Skin epidermis (tissue), 12 donors: ENCODE data around the gene NUFIP1.

ENCODE experiments used
- H3K27ac ChIP-seq, 21 experiments: fragments of 200-600 bp; sonication (generic) in 11 of 21; one replicate each; pipeline ENCODE4 v1.5.0; 2020; ENCODE audit warnings: mild to moderate bottlenecking in 3 of 21, inconsistent platforms in 2 of 21, moderate library complexity in 2 of 21
- H3K4me3 ChIP-seq, 7 experiments: fragments of 200-600 bp; sonication (generic) in 2 of 7; one replicate each; pipeline ENCODE4 v1.5.0; 2020; ENCODE audit warnings: inconsistent platforms in 2 of 7, mild to moderate bottlenecking in 2 of 7, moderate library complexity in 1 of 7

NUFIP1 gene

GRCh38 chr13:44895953-44896335, 93.3 kb downstream of the NUFIP1 start:
- no peak overlapping the region for H3K4me3 ChIP-seq
- no peak overlapping the region for H3K27ac ChIP-seq

DNA sequence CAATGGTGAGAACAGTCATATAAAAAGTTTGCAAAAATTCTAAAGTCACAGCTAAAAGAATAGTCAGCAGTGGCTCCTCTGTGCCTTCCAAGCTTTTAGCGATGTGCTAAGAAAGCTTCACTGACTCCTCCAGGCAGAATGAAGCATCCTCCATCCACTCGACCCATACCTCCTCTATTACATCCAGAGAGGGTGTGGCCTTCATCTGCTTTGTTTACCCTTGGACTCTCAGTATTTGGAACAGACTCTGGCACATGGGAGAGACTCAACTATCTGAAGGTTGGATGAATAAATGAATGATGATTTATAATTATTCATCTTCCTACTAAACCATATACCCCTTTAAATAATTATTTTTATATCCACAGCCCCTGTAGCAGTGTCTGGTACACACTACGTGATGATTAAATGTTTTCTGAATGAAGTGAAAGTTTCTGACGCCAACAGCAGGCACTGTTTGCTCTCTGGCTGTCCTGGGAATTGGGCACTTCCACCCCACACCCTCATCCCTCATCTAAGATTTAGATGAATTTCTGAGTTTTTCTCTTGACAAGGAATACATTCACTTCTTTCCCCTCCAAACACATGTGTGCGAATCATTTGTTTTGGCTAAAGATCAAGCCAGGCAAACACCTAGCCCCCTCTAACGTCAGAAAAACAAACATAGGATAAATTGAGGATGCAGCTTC, 93.9 kb downstream of the NUFIP1 start:
- Histone ChIP-seq H3K27ac (no peak overlapping the region), H3K4me3 (no peak overlapping the region)

GRCh38 chr13:44894001-44894770, 95.1 kb downstream of the NUFIP1 start:
- no peak overlapping the region for H3K4me3 ChIP-seq
- no peak overlapping the region for H3K27ac ChIP-seq
